WERI-Rb-1 (cell line): ENCODE measurements around the gene CCDC126.

Experiments
- DNase-seq: peaks from one replicate; pipeline ENCODE4 v3.0.0-alpha.2; 2020
- H3K27ac ChIP-seq: fragments of 250-450 bp; sonication (Bioruptor Pico); 2 replicates; pipeline ENCODE4 v1.5.1; 2020; ENCODE audit warnings: mild to moderate bottlenecking, moderate library complexity
- H3K27me3 ChIP-seq: fragments of 250-450 bp; sonication (Bioruptor Pico); 2 replicates; pipeline ENCODE4 v1.5.1; 2021; ENCODE audit warnings: mild to moderate bottlenecking, low read depth, moderate library complexity; ENCODE audit not compliant: insufficient read depth, severe bottlenecking
- H3K36me3 ChIP-seq: fragments of 250-450 bp; sonication (Bioruptor Pico); 2 replicates; pipeline ENCODE4 v1.5.1; 2020; ENCODE audit warnings: mild to moderate bottlenecking, moderate library complexity
- H3K4me3 ChIP-seq: 2 replicates; pipeline ENCODE4 v1.5.1; 2011; ENCODE audit warnings: low read depth, mild to moderate bottlenecking, control low read depth, low read length
- H3K9me3 ChIP-seq: fragments of 250-450 bp; sonication (Bioruptor Pico); 2 replicates; pipeline ENCODE4 v1.5.1; 2021; ENCODE audit warnings: mild to moderate bottlenecking, moderate library complexity; ENCODE audit not compliant: severe bottlenecking
- CTCF ChIP-seq: IDR thresholded peaks from 2 replicates; pipeline ENCODE4 v1.5.1; 2011; ENCODE audit warnings: low read depth, mild to moderate bottlenecking, control low read depth, inconsistent platforms, low read length

Gene CCDC126

DNA sequence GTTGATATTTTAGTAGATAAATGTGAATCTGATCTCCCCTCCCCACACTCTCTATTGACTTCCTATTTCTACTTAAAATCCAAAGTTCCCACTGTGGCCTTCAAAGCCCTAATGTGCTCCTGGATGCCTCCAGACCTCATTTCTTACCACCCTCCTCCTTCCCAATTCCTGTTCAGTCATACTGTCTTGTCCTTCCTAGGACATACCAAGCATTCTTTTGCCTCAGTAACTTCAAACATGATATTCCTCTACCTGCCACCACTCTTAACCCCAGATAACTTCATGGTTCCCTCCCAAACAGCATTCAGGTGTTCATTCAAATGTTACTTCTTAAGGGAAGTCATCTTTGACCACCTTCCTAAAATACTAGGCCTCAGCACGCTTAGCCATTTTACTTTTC lies 48.6 kb downstream of the CCDC126 start:
- Histone ChIP-seq H3K36me3 (no peaks in the 10 kb centered on the region; the same call in 1 of the 2 replicates), H3K4me3 (no peak overlapping the region), H3K27me3 (no peaks in the 10 kb centered on the region), H3K27ac (no peak overlapping the region), H3K9me3 (no peaks in the 10 kb centered on the region)
- no peak for DNase-seq
- TF ChIP-seq CTCF = no peak

GRCh38 chr7:23653942-23654341 lies 56.8 kb downstream of the CCDC126 start:
- no peaks in the 10 kb centered on the region for H3K27me3 ChIP-seq
- DNase-seq = no peak
- no peaks in the 10 kb centered on the region for H3K36me3 ChIP-seq
- H3K4me3 ChIP-seq = no peak overlapping the region
- H3K27ac ChIP-seq = no peak overlapping the region
- peaks cover 2% of the 10 kb centered on the region for H3K9me3 ChIP-seq
- no peak for TF ChIP-seq CTCF

- peak; percentile 59 for DNase-seq
- Histone ChIP-seq H3K9me3 (peaks cover 2% of the 10 kb centered on the region), H3K27me3 (no peaks in the 10 kb centered on the region)
Measured at GRCh38 chr7:23654508-23654907, 57.3 kb downstream of the CCDC126 start.

DNA sequence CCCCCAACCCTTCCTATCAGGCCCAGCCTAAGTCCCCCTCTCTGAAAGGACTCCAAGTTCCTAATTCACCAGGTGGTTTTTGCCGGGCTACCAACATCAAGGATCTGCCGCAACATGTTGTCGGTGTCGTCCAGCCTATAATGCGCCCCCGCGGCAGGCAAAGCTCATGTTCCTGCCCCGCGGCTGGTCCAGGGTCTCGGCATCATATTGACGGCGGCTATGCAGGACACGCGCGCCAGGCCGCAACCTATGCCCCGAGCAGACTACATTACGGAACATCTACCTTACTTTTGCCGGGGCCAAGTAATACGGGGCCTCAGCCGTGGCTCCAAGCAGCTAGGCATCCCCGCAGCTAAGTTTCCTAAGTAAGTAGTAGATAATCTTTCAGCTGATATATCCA lies 58.3 kb downstream of the CCDC126 start:
- no peak for DNase-seq
- no peaks in the 10 kb centered on the region for H3K36me3 ChIP-seq
- no peak for TF ChIP-seq CTCF

More at GRCh38 chr7:23654508-23654907, 57.3 kb downstream of the CCDC126 start:
- peak; percentile 66 for TF ChIP-seq CTCF
- Histone ChIP-seq H3K4me3 (no peak overlapping the region), H3K27ac (no peak overlapping the region), H3K36me3 (no peaks in the 10 kb centered on the region)

GRCh38 chr7:23658831-23659427 lies 61.7 kb downstream of the CCDC126 start:
- no peak overlapping the region for H3K27ac ChIP-seq
- no peaks in the 10 kb centered on the region for H3K27me3 ChIP-seq
- DNase-seq = no peak
- H3K9me3 ChIP-seq = peaks cover 2% of the 10 kb centered on the region
- TF ChIP-seq CTCF = no peak
- H3K4me3 ChIP-seq = no peak overlapping the region
- no peaks in the 10 kb centered on the region for H3K36me3 ChIP-seq

More for the DNA sequence above, 58.3 kb downstream of the CCDC126 start:
- Histone ChIP-seq H3K4me3 (no peak overlapping the region), H3K27ac (no peak overlapping the region), H3K9me3 (peaks cover 2% of the 10 kb centered on the region), H3K27me3 (no peaks in the 10 kb centered on the region)

DNA sequence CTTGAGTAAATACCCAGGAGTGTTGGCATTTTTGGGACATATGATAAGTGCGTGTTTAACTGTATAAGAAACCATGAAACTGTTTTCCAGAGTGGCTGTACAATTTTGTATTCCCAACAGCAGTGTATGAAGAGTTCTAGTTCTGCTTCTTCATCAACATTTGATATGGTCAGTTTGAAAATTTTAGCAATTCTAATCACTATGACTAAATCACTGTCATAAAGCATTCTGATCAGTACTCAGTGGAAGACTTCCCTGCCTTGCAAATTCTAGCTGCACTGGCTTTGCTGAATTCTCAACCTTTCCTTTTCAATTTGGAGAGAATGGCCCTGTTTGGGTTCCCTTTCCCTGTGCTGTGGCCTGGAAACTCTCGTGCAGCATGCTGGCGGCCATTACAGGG lies 64.2 kb downstream of the CCDC126 start:
- no peak for DNase-seq

More for the DNA sequence above, 64.2 kb downstream of the CCDC126 start:
- Histone ChIP-seq H3K27me3 (no peaks in the 10 kb centered on the region), H3K27ac (no peak overlapping the region), H3K36me3 (no peaks in the 10 kb centered on the region), H3K4me3 (no peak overlapping the region), H3K9me3 (no peaks in the 10 kb centered on the region)
- no peak for TF ChIP-seq CTCF
